WTC11 (cell line): Measurements from ENCODE around the gene SEC24C.
"Not testable (repeated sequence)": the region's sequence is repeated elsewhere in the genome, so short reads cannot be mapped to it uniquely, and the experiment has no call there.

Experiments used
- CTCF ChIP-seq: fragments of 200-600 bp; IDR thresholded peaks from 2 replicates; pipeline ENCODE4 v1.8.0; 2022; ENCODE audit warnings: antibody characterized with exemption
- E2F5 ChIP-seq: sonication (generic); formaldehyde crosslinking; IDR thresholded peaks from 2 replicates; pipeline ENCODE4 v1.8.1; 2022; ENCODE audit warnings: mild to moderate bottlenecking, moderate library complexity, missing genetic modification reagents
- MAX ChIP-seq: sonication (generic); formaldehyde crosslinking; IDR thresholded peaks from 2 replicates; pipeline ENCODE4 v1.8.0; 2022; ENCODE audit warnings: mild to moderate bottlenecking, missing genetic modification reagents
- NFYB ChIP-seq: sonication (generic); formaldehyde crosslinking; conservative IDR thresholded peaks from 2 replicates; pipeline ENCODE4 v1.8.0; 2022; ENCODE audit warnings: low read depth, missing genetic modification reagents
- OVOL2 ChIP-seq: fragments of 250-450 bp; sonication (Bioruptor Pico); IDR thresholded peaks from 2 replicates; pipeline ENCODE4 v1.9.0; 2021; ENCODE audit warnings: mild to moderate bottlenecking, borderline replicate concordance
- ZNF121 ChIP-seq: sonication (generic); formaldehyde crosslinking; IDR thresholded peaks from 2 replicates; pipeline ENCODE4 v1.8.0; 2023; ENCODE audit warnings: missing genetic modification reagents
- ZNF671 ChIP-seq: fragments of 250-450 bp; sonication (Bioruptor Pico); IDR thresholded peaks from 2 replicates; pipeline ENCODE4 v1.8.0; 2021; ENCODE audit warnings: mild to moderate bottlenecking

DNA sequence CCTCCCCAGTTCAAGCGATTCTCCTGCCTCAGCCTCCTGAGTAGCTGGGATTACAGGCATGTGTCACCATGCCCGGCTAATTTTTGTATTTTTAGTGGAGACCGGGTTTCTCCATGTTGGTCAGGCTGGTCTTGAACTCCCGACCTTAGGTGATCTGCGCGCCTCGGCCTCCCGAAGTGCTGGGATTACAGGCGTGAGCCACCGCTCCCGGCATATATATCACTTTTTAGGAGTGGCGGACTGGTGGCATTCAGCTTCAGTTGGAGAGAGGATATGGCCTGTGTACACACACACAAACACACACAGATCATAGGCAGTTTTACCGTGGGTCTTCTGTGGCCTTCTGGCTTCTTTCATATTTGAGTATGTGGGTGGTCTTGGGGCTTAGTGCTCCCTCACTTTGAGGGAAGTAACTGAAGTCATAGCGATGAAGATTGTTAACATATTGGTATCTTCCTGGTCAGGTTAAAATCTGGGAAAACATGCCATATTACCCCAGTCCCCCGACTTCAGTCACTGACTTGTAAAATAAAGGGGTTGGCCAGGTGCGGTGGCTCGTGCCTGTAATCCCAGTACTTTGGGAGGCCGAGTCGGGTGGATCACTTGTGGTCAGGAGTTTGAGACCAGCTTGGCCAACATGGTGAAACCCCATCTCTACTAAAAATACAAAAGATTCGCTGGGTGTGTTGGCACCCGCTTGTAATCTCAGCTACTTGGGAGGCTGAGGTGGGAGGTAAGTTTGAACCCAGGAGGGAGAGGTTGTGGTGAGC is 43.0 kb downstream of the SEC24C start:
- TF ChIP-seq NFYB (CRISPR knock-in tag); OVOL2 (CRISPR knock-in tag); CTCF; MAX (CRISPR knock-in tag); ZNF121 (CRISPR knock-in tag); ZNF671 (CRISPR knock-in tag); E2F5 (CRISPR knock-in tag): not testable (repeated sequence)
